C4-2B (cell line): ENCODE measurements around the gene GJA5.

ENCODE experiments used
- H3K27ac ChIP-seq: fragments of 450-650 bp; 2 replicates; pipeline ENCODE4 v1.5.1; 2017
- CTCF ChIP-seq: fragments of 450-650 bp; conservative IDR thresholded peaks from 2 replicates; pipeline ENCODE4 v1.5.1; 2017; ENCODE audit warnings: mild to moderate bottlenecking
- ZFX ChIP-seq: fragments of 450-650 bp; IDR thresholded peaks from 2 replicates; pipeline ENCODE4 v1.6.1; 2017

Gene GJA5

GRCh38 chr1:147725685-147726084 is 34.7 kb downstream of the GJA5 start:
- TF ChIP-seq ZFX = no peak
- no peak for TF ChIP-seq CTCF
- H3K27ac ChIP-seq = no peak overlapping the region

- no peak for TF ChIP-seq ZFX
- TF ChIP-seq CTCF = peak; percentile 55
- no peak overlapping the region for H3K27ac ChIP-seq
Measured at GRCh38 chr1:147723691-147724323, 36.6 kb downstream of the GJA5 start.

GRCh38 chr1:147722124-147722523 is 38.3 kb downstream of the GJA5 start:
- no peak for TF ChIP-seq ZFX
- TF ChIP-seq CTCF = no peak
- no peak overlapping the region for H3K27ac ChIP-seq

GRCh38 chr1:147721716-147722115 is 38.7 kb downstream of the GJA5 start:
- TF ChIP-seq CTCF (no peak), ZFX (no peak)
- H3K27ac ChIP-seq = no peak overlapping the region

DNA sequence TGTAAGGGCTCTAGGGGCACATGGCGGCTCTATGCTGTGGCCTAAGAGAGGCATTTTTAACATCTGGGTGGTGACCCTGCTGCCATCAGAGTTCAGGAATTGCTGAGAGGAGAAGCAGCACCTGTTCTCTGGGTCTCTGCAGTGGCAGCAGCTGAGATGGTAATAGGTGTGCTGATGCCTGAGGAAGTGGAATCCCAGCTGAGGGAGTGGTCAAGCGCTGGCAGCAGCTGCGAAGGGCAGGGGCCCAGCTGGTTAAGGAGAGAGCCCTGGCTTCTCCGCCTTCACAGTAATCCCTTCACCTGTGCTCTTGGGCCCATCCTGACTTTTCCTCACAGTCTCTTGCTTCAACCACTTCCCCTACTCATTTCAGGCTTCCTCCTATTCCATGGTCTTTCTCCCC is 39.8 kb downstream of the GJA5 start:
- H3K27ac ChIP-seq = no peak overlapping the region
- TF ChIP-seq ZFX (no peak), CTCF (no peak)

- no peak overlapping the region for H3K27ac ChIP-seq
- TF ChIP-seq ZFX (no peak), CTCF (no peak)
Measured at GRCh38 chr1:147719711-147720225, 40.6 kb downstream of the GJA5 start.

DNA sequence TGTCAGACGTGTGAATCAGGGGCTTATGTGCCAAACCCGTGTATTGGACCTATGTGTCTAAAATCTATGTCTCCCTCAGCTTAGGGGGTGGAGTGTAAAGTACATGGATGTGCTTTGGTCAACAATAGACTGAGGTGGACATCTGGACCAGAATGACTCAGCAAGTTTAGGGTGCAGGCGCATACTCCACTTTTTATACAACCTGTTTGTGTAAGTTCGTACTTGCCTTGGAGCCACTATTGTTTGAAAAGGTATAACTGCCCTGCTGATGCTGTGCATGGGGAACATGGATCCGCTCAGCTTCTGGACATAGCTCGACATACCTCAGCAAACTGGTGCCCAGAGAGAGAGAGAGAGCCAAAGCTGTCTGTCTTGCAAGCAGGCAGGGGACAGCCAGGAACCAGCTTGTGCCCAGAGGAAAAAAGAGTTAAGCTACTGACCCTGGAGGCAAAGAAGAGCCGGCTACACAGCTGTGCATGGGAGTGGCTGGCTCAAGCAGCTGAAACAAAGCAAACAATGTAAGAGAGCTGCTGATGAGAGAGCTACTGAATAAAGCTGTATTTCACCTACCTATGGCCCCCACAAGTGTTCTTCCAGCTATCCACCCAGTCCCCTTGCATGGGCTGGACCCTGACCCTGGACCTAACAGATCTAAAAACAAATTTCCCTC is 41.2 kb downstream of the GJA5 start:
- TF ChIP-seq CTCF (no peak), ZFX (no peak)
- H3K27ac ChIP-seq = no peak overlapping the region
